GM21360 (cell line): ENCODE data around the gene SOHLH1.

Experiments used
- ATAC-seq: cut with Tn5 transposase; IDR thresholded peaks from one replicate; pipeline ENCODE4 v1.9.1; 2021; ENCODE audit warnings: mild to moderate bottlenecking, moderate library complexity; ENCODE audit not compliant: unreplicated experiment

Gene SOHLH1

DNA sequence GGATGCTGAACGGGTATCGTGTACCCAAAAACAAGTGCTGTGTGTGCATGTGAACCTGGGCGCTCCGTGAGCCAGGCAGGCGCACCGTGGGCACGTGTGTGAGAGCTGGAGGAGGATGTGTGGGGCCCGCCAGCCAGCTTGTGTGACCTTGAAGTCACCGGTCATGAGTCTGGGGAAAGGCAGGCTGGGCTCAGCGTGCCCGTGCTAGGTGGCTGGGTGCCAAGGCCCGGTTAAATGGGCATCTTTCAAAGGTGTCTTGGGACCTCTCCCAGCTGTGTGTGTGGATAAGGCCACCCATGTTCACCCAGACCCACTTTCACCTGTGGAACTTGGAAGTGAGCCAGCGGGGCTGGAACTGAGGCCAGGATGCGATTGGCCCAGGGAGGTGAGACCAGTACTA lies 6.1 kb upstream of the SOHLH1 start:
- no peak for ATAC-seq

DNA sequence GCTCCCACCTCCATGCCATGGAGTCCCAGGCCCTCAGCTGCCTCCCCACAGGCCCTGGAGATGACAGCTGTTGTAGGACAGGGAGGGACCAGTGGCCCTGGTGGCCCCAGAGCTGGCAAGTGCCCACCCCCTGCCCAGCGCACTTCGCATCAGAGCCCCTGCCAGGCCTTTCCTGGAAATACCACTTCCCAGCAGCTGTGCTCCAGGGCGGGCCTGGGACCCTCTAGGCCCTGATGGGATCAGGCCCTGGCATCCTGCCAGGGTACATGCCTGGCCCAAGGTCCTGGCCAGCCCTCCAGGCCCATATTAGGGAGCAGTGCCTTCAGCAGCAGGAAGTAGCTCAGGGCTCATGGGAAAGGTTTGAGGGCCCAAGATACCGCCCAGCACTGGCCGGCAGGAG lies 5.2 kb upstream of the SOHLH1 start:
- ATAC-seq, result no peak

DNA sequence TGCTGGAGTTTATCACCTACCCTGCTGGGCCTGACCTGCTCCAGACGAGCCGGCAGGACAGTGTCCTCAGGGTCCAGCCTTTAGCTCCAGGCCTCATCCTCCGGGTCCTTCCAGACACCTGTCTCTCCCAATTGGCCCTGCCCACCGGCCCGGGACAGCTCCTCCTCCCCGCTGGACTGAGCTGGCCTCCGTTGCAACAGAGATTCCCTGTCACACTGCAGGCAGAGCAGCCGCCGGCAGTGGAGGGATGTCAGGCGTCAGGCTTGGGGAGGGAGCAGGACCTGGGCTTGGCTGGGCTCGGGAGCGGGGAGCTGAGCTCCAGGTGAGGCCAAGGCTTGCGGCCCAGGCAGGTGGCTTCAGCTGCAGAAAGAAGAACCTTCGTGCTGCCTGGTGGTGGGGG lies 4.4 kb upstream of the SOHLH1 start:
- ATAC-seq, result no peak

DNA sequence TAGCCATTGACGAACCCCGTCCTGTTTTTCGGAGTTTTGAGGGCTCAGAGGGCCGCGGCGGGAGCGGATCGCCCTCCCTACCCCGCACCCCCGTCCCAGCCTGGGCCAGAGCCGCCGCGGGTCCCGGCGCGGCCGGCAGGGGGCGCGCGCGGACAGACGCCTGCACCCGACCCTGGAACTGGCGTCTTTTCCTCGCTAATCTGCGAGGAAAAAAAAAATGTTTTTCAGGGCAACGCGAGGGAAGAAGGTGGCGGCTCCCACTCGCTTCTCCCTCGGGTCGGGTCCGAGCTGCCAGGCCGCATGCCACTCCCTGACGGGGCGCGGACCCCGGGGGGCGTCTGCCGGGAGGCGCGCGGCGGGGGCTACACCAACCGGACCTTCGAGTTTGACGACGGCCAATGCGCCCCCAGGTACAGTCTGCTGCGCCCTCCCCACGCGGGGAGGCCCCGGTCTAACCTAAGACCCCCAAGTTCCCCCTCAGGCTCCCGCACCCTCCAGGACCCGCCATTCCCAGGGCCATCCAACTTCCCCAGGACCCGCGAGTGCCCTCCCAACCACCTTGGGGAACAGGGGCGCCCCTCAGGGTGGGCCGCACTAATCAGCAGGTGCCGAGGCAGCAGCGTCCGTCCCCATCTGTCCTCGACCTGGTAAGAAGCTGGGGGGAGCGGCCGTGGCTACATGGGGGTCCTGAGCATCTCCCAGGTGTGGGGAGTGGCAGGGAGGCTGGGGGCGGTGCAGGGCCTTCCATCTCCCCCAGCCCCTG lies 2.9 kb upstream of the SOHLH1 start, which contains the start of gene KCNT1:
Gene KCNT1, plus strand, starts transcription at position 227 of the 763 bp plus-strand sequence. Its CDS starts 74 bp downstream, at position 301.
- no peak for ATAC-seq

DNA sequence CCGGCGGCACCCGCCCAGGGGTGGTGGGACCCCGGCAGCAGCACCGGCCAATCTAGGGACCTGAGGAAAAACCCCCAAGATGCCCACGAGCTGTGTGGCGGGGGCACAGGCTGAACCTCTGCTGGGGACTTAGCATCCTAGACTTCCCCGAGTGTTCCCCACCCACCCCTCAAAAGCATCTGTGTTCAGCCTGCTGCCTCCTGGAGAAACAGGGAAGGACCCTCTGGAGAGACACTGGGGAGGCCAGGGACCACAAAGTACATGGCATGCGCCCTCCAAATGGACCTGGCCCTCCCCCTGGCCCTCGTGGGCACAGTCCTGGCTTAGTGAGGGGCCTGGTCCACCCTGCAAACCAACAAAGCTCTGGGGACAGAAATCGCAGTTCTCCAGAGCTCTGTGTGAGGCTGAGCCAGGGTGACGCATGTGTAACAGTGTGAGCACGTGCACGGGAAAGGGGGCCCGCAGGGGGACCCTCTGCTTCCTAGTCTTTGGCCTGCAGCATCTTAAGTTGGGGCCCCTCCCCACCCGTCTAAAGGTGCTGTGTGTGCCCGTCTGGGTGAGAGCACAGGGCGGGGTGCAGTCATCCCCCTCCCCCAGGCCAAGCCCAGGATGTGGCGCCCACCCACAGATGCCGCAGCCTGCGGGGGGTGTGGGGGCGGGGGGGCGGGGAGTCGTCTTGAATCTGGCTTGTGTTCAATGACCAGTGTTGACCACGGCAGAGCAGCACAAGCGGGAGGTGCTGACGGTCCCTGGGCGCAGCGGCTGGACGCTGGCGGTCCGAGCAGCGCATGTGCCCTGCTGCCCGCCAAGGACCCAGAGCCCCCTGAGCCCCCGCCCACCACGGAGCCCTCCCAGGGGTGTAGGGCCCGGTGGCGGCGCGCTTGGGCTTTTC lies 2.0 kb upstream of the SOHLH1 start:
- ATAC-seq, result no peak

DNA sequence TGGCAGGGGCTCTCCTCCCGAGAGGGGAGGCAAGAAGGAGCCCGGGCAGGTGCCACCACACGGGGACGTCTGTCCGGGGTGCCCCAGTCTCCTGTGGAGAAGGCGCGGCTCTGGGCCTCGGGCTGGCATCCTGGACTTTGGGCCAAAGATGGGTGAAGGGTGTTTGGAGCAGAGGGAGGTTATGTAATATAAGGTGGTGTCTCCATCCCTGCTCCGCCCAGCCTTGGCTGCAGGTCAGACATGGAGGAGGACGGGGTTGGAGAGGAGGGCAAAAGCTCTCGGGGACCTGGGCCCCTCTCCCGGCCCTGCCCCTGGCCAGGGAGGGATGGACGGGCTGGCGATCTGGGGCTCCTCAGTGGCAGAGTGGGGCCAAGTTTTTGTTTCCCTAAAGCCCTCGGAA lies 1.2 kb upstream of the SOHLH1 start:
- no peak for ATAC-seq

DNA sequence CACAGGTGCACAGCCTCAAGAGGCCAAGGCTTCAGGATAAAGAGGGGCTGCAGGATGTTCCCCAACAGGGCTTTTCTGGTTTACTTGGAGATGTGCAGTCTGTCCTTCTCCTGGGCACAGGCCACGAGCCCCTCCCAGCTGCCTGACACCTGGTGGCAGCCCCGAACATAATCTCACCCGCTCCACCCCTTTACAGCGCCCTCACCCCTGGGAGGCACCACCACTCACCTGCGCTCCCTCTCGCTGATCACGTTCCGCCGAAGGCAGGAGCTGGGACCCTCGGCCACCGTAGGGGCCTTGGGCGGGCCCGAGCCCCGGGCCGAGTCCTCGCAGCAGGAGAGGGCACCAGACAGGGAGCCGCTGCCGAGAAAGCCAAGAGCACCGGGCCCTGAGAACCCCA lies 514 bp downstream of the SOHLH1 start:
- ATAC-seq, result no peak

DNA sequence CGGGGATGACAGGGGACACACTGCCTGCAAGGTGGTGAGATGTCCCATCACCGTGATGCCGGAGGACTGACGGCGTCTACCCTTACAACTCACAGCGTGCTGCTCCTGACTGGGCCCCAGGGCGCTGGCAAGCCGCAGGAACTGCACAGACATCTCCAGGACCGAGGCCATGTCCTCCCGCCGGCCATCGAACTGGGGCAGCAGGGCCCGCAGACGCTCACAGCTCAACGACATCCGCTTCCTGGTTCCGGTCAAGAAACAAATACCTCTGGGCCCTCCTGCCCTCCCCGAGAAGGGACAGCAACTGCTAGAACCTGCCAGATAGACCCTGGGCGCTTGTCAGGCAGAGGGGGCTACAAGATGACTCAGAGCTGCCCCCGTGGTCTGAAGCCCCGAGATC lies 1.0 kb downstream of the SOHLH1 start:
- ATAC-seq, result no peak

DNA sequence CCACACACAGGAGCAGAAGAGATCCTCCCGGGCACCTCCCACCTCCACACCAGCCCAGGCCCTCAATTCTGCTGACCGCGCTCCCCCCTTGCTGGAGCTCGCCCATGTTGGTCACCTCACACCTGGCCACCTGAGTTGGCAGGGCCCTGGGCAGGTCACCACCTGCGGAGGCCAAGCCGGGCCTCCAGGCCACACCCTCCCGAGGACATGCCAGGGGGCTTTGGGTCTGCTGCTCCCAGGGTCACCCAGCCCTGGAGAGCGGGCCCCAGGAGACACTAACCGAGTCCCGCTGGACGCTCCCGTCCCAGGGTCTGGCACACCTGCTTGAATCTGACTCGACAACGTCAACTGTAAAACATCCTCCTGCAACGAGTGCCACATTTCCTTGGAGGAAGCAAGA lies 2.1 kb downstream of the SOHLH1 start:
- ATAC-seq, result no peak

DNA sequence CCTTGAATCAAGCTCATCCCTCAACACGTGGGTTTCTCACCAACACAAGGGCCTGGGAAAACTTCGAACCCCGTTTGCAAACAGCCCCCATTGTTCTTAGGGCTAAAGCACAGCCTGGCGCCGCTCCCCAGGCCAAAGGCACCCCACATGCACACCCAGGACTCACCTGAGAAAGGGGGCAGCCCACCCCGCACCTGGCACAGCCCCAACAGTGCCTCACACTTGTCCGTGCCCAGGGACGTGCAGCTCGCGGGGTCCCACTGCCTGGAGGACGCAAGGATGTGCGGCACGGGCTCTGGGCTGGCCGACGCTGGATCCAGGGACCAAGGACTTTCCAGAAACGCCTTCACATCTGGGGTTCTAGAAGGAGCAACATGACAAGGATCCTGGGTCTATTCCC lies 2.8 kb downstream of the SOHLH1 start:
- no peak for ATAC-seq

DNA sequence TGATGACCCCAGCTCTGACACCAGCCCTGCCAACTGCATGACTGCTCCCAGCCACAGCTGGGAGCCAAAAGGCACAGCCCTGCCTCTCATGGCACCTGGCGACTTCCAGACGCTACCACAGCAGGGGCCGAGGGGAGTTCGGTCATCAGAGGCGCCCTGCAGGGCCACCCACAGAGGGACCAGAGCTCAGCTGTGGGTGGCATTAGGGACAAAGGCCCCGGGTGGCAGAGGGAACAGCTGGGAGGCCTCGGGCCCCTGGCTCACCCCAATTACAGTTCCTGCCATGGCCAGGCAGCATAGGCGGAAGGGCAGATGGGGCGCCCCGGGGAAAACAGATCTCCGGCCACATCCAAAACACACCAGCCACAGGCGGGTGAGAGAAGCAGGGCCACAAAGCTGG lies 3.6 kb downstream of the SOHLH1 start:
- no peak for ATAC-seq

DNA sequence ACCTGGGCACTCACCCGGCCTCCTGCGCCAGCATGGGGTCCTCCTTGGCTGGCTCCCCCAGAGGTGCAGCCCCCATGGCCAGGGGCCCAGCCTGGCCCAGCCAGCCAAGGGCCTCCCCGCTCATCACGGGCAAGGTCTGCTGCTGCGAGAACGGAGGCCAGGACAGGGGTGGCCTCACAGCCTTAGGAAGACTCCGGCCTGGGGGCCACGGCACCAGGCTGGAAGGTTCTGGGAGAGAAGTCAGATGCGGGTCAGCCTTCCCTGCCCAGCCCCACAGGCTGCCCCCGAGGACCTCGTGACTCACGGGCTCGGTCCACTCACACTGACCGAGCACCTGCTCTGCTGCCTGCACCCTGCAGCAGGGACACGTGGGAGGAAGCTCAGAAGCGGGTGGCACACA lies 4.2 kb downstream of the SOHLH1 start:
- ATAC-seq, result no peak

DNA sequence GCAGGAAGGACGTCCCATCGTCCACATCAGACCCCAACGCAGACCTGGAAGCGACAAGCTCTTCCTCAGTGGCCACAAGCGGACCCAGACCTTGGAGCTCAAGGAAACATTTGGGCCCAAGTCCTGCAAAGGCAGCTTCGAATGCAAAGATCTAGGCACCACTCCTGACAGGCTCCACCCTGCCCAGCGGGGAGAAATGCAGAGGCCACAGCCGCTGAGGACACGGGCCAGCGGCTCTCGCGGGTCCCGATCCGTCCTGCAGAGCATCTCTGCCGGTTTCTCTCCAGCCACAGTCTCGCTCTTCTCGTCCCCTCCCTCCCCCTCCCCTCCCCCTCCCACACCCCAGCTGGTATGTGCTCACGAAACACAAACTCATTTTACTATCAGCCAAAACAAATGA lies 4.9 kb downstream of the SOHLH1 start:
- ATAC-seq, result no peak

DNA sequence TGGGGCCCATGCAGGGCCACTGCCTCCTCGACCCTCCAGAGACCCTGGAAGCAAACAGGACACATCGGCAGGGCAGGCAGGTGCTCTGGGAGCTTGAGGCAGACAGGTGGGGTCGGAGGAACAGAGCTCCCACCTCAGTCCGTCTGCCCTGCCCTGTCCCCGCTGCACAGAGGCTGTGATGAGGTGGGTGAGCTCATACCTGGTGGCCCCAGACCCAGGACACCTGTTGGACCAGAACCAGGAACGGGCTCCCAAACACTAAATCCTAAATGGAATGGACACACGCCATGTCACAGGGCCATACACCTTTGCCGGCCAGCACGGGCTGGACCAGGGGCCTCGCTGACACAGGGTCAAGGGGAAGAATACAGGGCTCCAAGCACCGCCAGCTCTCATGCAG lies 5.5 kb downstream of the SOHLH1 start:
- no peak for ATAC-seq

DNA sequence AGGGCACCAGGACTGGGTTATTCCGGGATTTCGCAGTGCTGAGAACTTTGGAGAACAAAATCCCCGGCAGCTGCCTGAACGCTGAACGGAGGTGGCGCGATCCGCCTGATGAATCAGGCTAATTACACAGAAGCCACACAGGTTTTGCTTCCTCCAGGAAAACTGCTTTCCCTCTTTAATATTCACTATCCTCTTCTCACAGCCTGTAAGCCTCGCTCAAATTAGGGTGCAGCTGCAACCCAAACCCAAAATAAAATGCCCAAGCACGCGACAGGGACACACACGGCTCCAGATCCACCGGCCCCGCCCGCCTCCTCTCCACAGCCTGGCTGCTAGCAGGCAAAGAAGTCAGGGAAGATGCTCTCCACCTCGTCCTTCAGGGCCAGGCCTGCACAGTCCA lies 6.0 kb downstream of the SOHLH1 start:
- ATAC-seq, result no peak

DNA sequence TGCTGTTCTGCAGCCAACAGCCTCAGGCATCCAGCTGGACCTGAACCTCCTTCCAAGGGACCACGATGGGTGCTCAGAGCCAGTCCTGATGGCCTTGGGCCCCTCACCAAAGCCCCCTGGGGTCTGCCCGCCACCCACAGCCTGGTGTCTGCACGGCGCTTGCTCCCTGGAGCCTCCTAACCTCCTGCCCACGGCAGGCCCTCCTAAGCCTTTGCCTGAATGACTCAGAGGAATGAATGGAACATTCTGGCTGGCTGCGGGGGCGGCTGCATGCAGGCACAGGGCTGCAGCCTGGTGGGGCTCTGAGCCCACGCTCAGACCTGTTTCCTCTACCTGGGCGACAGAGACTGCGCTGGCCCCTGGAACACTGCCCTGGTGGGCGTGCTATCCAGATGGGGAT lies 6.9 kb downstream of the SOHLH1 start:
- ATAC-seq, result no peak

DNA sequence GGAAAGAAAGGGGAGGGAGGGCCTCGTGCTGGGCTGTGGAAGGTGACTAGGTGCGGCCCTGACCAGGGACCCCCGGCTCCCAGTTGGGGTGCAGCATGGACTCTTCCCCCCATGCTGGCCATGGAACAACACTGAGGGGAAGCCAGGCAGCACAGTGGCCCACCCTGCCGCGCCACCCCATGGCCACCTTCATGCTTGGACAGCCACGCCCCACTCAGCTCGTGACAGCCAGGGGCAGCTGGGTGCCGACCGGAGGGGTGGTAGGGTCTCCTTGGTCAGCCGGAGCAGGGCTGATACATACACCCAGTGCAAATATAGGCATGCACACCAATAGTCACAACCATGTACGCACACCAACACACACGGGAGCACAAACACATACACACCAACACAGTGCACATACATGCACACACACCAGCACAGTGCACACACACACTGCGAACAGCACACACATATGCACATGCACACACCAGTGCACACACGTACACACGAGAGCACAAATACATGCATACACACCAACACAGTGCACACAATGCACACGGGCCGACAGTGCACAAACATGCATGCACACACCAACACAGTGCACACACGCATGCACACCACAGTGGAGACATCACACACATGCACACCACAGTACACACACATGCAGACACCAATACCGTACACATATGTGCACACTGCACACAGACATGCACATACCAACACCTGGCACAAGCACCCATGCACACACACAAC lies 8.3 kb downstream of the SOHLH1 start:
- ATAC-seq, result no peak

DNA sequence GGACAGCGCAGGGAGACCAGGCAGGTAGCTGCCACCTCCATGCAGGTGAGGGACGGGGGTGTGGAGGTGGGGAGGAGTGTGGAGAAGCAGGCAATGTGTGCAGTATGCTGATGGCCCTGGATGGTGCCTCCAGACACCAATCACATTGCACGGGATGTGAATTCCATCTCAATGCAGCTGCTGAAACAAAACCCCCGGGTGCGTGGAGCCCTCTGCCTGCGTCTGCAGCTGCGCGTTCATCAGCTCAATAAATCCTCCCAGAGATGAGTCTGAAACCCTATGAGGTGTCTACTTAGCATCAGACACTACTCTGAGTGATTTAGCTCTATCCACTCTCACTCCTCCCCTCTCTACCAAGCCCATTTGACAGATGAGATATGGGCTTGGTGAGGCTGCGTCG lies 10.3 kb downstream of the SOHLH1 start:
- ATAC-seq, result no peak

DNA sequence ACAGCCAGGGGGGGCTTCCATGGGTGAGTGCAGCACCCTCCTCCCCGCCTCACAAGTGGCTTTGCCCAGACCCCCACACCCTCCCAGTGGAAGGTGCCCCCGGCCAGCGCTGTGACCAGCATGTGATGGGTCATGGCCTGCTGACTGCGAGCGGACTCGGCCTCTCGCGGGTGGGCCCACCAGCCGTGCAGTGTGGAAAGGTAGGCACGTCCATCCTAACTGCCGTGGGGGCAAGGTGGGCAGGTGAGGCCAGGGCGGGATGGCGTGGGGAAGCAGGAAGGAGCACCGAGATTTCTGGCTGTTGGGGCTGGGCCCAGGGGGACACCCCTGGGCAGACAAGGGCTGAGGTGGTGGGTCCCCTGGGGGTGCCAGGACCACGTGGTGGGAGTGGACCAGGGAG lies 12.1 kb downstream of the SOHLH1 start:
- no peak for ATAC-seq

DNA sequence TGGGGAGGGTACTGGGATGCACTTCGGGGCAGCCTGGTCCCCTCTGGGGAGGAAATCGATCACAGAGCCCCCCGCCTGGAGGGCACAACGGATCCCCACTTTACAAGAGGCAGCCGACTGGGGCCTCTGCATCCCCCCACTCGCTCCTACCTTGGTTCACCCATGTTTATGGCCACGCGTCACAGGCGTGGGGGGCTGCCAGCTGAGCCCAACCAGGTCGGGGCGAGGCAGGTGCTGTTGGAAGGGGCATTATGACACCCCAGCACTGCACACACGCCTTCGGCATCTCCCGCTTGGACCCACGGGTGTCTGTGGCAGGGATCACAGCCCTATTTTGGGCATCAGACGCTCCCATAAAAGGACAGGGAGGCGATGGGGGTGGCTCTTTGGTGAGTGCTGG lies 14.6 kb downstream of the SOHLH1 start:
- no peak for ATAC-seq

DNA sequence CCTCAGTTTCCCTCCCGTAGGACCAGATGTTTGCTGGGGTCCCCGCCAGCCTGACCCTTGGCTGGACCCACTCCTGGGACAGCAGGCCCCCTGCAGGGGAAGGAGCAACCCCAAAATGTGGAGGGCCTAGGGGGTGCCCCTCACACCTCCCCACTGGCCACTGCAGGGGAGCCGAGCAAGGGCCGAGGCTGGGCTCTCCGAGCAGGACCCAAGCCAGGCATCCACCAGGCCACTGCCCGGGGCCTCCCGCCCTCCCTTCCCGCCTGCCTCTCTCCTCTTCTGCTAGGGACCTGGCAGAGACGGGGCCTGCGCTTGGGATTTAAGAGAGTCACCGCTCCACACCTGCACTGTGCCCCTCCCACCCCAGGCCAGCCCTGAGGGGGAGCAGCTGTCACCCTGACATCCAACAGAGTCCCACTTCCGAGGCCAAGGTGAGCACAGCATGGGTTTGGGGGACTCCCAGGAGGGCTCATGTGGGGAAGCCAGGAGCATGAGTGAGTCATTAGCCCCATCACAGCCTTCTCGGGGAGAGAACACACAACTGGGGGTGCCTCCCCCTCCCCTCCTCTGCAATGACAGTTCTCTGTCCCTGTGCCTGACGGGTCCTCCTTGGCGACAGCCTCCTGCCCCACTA lies 15.8 kb downstream of the SOHLH1 start:
- no peak for ATAC-seq
